ENCODE data around the gene FEN1.

Gene FEN1

DNA sequence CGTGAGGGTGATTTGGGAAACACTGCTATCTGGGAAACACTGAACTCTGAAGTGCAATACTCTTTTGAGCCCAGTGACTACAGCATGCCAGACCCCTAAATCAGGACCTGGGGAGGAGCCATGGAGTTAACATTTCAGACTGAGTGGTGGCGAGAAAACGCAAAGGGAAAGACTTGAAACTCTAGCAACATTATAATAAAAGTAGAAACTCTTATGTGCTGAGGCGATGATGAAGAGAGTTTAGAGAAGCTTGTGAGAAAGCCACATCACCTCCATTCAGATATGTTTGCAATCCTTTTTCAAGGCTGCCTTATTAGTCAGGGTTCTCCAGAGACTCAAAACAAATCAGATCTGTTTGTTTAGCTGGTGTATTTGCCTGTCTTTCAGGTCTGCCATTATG, 1.9 kb downstream of the FEN1 start:
- no peak for DNase-seq (ENCODE audit: low spot score)

DNA sequence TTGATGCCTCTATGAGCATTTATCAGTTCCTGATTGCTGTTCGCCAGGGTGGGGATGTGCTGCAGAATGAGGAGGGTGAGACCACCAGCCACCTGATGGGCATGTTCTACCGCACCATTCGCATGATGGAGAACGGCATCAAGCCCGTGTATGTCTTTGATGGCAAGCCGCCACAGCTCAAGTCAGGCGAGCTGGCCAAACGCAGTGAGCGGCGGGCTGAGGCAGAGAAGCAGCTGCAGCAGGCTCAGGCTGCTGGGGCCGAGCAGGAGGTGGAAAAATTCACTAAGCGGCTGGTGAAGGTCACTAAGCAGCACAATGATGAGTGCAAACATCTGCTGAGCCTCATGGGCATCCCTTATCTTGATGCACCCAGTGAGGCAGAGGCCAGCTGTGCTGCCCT, 2.7 kb downstream of the FEN1 start:
- no peak for DNase-seq (ENCODE audit: low spot score)

DNA sequence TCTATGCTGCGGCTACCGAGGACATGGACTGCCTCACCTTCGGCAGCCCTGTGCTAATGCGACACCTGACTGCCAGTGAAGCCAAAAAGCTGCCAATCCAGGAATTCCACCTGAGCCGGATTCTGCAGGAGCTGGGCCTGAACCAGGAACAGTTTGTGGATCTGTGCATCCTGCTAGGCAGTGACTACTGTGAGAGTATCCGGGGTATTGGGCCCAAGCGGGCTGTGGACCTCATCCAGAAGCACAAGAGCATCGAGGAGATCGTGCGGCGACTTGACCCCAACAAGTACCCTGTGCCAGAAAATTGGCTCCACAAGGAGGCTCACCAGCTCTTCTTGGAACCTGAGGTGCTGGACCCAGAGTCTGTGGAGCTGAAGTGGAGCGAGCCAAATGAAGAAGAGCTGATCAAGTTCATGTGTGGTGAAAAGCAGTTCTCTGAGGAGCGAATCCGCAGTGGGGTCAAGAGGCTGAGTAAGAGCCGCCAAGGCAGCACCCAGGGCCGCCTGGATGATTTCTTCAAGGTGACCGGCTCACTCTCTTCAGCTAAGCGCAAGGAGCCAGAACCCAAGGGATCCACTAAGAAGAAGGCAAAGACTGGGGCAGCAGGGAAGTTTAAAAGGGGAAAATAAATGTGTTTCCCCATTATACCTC, 3.3 kb downstream of the FEN1 start:
- DNase-seq (ENCODE audit: low spot score): no peak

DNA sequence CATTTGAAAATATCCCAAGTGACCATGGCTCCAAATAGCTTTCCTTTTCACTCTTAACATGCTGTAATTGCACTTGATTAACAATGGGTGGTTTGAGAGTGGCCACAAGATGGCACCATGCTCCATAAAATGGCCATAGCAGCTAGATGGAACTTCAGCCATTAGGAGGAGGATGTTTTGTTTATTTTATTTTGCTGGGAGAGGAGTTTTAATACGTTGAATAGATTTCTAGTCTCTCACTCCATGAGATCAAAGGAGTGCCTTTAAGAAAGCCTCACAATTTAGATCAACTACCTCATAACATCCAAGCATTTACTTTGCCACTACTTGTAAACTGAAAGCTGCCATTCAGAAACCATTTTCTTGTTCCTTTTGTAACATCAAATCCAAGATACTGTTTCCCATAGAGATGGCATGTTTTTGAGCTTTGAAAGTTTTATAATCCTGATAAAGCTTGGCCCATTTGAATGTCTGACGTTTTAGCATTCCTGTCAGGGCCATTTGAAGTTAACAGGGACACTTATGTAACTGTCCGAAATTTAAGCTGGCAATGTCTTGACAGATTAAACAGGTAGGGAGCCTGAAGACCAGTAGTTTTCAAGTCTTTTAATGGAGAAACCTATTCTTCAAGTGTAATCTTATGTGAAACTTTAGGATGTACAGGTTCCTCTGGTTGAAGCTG, 4.7 kb downstream of the FEN1 start:
- DNase-seq (ENCODE audit: low spot score): peak; percentile 74

DNA sequence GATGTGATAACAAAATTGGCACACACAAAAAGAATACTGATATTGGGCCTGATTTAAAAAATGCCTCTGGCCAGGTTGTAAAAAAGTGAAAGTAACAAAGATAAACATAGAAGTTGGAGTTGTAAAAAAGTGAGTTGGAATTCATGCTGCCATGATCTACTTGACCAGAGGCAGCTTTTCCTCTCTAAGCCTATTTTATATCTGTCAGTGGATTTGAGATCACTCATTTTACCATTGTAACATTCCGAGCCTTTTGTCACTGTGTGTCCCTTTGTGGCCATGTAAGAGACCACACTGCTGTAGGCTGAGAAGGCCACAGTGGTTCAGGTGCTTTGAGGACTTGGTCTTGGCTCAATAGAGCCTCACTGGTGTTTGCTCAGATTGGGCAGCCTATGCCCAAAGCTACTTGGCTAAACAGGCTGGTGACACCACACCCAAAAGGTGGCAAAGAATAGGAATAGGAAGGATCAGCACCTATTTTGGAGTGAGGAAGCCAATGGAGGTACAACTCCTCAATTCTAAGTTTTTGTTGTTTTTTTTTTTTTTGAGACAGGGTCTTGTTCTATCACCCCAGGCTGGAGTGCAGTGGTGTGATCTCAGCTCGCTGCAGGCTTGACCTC, 7.1 kb downstream of the FEN1 start:
- no peak for DNase-seq (ENCODE audit: low spot score)

DNA sequence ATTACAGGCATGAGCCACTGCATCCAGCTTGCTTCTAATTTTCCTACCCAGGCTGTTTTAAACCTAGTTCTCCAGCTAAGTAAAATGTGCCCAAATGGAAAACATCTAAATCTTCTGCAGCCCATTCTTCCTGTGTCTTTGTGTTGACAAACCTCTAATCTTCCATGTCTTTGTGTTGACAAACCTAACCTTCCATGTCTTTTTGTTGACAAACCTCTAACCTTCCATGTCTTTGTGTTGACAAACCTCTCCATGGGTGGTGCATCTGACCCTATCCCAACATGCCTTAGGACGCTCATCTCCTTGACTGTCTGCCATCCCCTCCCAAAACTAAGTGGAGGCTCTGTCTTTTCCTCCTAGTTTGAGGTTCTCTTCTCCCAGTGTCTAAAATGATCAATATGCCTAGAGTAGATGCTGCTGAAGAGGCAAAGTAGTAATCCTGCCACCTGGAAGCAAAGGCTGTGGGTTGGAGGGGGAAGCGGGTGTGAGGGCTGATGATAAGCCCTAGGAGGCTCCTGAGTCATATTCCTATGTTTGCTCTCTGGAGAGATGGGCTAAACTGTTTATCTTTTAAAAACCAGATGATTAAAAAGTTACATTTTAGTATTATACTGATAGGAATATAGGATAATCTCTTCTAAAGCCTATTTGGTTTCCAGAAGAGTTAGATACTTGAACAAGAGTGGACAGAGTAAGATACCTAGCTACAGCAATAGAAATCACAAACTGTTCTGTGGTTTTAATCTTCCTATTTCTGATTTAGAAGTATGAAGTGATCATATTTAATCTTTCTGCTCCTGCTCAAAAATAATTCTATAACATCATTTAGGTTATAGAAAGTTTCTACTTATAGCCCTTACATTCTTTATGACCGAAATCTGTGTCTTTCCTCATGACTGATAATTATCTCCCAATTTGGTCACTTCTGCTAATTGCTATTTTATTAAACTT, 7.9 kb downstream of the FEN1 start:
- no peak for DNase-seq (ENCODE audit: low spot score)

DNA sequence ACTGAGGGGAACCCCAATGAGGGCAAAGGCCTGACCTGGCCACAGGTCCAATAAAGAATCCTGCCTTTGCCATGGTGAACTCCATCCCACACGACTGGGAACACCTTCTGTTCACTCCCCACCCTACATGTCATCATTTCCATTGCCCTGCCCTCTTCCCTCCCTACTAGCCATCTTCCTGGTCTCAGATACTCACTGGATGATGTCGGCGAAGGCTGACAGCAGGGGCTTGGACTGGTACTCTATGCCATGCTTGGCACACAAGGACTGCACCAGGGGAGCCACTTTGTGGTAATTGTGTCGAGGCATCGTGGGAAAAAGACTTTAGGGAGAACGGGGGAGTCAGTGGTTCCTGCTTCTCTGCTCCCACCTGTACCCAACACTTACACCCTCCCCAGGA, 9.9 kb downstream of the FEN1 start:
- no peak for DNase-seq (ENCODE audit: low spot score)

DNA sequence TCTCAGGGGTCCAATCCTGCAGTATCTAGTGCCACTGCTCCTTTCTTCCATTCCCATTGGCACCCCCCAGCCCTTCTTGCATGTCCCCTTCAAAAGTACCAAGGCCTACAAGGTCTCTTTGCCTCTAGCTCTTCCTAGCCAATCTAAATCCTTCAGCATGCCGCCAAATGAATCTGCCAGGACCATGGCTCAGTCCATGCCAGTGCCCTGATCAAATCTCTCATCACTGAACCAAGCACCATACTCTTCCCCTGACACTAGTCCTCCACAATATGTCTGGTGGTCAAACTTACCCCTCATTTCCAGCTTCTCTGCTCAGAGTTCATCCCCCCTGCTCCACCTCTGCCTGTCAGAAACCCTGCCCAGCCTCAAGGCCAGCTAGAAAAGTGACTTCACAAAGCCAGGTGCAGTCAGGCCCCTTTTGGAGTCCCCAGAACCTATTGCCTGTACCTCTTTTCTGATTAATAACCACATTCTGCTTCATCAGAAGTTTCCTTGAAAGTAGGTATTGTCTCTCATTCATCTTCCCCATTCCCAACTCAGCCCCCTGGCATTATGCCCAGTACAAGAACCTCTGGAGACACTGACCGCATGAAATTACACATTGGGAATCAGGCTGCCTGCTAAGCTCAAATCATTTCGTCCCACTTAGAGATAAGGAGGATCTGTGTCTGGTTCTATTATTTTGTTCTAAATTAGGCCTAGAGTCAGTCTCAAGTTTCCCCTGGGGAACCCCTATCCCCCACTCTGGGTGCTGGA, 11.4 kb downstream of the FEN1 start:
- DNase-seq (ENCODE audit: low spot score): no peak

DNA sequence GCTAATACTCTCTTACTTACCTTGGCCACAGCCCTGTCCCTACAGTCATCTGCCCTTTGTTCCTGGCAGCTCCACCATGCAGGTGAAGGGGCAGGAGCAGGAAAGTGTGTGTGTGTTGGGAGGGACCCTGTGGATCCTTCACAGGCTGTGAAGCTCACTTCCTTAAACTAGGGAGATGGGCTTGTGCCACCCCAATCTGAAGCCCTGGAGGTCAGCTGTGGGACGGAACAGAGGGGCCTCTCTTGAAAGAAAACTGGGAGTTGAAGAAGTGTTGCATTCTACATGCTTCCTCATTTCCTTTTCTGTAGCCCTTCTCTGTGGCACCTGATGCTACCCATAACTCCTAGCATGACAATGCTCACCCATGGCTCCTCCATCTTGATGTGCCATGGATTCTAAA, 12.4 kb downstream of the FEN1 start:
- DNase-seq (ENCODE audit: low spot score): no peak

DNA sequence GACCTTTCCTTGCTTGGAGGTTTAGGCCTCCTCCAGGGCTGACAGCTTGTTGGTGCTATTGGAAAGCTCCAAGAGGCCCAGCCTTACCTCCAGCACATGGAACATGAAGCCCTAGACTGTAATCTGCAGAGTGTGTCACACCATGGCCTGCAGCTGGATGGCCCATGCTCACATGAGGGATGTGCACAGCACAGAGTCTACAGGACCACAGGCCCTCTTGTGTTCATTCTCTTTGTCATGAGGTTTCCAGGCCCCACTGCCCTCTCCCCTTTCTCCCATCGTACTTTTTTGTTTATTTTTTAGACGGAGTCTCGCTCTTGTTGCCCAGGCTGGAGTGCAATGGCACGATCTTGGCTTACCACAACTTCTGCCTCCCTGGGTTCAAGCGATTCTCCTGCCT, 14.1 kb downstream of the FEN1 start:
- DNase-seq (ENCODE audit: low spot score): no peak

DNA sequence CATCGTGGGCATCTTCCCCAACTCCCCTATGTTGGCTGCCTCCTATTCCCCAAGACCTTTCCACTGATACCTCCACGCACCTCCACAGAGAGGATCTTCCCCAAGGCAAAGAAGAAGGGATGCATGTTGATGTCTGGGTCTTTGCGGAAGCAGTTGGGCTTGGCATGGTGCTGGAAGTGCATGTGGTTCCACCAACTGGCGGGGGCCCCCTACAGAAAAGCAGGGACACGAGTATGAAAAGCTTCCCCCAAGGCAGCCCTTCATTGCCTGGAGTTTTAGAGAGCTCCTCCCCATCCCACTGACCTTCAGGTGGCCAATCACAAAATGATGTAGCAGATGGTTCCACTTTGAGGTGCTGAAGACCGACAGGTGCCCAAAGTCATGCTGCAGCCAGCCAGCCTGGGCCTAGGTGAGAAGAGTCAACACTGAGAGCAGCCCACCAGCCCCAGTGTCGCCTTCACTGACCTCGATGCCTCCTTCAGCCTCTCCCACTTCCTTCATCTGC, 18.0 kb downstream of the FEN1 start:
- DNase-seq (ENCODE audit: low spot score): no peak

DNA sequence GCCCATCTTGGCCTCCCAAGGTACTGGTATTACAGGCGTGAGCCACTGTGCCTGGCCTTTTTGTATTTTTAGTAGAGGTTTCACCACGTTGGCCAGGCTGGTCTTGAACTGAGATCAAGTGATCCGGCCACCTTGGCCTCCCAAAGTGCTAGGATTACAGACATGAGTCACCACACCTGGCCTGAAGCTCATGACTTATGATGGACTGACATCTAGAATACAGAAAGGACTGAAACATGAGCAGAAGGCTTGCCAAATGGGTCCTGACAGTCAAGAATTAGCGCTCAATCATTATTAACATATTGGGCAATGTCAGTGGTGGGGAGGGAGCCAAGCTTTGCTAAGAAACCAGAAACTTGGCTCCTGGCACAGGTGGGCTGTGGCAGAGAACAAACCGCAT, 19.1 kb downstream of the FEN1 start:
- no peak for DNase-seq (ENCODE audit: low spot score)

DNA sequence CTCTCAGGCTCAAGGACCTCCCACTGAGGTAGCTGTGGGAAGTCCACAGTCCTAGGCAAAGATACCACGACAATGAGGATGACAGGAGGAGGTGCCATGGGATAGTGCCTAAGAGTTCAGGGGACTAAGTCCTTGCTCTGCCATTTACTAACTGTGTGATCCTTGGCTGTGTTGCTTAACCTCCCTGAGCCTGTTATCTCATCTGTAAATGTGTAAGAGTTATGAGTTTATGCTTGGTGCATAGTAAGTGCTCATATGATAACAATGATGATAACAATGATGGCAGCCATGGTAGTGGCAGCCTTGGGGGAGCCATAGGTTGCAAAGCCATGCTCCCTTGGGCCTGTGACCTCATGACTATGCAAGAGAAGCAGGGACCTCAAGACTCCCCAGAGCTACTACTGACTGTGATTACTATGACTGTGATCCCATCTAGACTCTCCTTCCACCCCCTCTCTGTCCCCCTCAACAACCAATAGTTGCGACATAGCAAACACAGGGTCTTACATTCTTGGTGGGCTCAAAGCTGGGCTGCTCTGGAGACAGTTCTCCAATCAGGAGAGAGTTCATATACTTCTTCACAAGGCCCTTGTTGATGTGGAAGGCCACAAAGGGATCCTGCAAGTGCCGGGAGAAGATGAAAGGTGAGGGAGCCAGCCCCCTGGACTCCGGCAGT, 20.2 kb downstream of the FEN1 start:
- DNase-seq (ENCODE audit: low spot score): no peak

DNA sequence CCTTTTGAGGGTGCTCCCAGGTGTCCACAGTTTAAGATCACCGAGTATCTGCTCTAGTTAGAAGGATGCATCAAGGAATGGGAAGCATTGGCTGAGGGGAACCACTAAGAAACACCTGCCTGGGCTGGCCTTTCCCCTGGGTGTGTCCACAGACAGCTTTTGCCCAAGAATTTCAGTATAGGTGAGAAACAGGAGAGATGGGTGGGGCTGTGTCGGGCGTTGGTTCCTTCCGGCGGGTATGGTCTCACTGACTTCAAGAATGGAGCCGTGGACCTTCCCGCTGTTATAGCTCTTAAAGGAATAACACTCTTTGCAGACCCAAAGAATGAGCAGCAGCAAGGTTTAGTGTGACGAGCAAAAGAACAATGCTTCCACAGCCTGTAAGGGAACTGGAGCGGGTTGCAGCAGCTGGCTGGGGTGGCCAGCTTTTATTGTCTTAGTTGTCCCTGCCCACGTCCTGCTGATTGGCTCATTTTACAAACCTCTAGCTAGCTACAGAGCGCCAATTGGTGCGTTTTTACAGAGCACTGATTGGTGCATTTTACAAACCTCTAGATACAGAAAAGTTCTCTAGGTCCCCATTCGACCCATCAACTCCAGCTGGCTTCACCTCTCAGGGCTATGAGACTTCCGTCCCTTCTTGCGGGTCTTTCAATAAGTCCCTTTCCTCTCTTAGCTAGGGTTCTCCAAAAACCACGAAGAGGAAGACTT, 21.7 kb downstream of the FEN1 start:
- peak; percentile 30 for DNase-seq (ENCODE audit: low spot score)

DNA sequence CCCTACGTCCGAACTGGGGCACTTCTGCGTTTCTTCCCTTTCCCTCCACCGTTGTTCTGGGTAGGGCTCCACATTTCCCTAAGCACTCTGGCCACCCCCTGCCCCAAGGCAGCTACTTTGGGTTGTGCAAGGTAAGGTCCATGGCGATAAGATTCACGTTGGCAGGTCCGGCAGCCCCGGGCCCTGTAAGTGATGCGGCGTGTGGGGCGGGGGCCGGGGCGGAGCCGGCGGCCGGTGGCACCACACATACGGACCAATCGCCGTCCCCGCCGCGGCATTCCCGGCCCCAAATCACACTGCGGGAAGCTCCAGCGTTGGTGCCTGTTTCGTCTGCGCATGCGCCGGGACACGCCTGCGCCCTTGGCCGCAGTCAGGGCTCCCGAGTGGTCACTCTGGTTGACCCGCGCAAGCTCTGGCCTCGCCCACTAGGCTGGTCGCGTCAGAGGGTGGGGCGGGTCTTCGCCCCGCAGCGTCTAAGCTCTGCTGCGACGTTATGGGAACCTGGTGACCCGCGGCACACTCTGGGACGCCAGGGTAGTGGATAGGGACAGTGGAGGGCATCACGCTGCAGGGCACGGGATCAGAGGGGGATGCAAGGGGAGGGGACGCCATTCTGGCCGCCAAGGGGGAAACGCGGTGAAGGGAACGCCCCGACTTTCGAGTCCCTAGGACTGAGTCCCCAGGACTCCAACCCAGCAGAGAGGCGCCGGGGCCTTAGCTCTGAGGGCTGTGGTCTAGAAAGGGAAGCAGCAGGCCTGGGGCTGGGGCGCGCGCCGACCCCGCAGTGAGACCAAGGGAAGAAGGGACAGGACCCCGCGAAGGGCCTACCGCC, 22.5 kb downstream of the FEN1 start:
- DNase-seq (ENCODE audit: low spot score): peak; percentile 99

DNA sequence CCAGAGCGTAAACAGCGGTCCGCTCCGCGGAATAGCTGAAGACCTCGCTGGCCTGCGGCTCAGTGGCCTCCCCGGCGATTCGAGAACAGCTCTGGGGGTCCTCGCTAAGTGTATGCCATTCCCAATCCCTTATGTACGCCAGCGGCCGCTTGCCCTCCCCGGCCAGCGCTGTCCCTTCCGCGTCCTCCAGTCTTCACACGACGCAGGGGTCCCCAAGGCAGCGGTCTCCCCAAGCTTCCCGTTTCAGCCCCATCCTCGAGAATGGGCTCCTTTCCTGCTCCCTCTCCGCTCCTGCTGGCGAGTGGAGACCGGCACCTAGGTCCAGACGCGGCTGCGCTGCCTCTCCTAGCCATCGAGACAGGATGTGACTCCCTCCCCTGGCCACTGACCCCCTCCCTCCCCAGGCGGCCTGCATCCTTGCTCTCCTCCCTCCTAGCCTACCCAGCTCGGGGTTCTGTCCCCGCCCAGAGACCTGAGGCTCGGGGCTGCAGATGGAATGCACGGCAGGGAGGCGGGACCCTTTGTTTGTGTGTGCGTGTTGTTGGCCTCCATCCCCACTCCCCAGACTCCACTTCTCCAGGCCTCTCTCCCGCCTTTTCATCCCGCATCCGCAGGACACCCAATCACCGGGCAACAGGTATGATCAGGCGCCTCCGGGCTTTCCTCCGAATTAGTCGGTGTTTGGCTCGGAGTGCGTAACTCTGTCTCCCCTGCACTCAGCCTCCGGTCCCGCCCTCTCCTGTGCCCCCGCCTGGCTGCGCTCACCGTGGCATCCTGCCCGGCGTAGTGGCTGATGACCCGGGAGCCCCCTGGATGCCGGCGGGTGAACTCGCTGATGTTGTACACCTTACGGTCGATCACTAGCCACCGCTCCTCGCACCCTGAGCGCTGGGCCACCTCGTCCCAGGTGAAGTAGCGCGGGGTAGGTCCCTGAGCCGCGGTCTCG, 23.4 kb downstream of the FEN1 start:
- DNase-seq (ENCODE audit: low spot score): peak; percentile 85

DNA sequence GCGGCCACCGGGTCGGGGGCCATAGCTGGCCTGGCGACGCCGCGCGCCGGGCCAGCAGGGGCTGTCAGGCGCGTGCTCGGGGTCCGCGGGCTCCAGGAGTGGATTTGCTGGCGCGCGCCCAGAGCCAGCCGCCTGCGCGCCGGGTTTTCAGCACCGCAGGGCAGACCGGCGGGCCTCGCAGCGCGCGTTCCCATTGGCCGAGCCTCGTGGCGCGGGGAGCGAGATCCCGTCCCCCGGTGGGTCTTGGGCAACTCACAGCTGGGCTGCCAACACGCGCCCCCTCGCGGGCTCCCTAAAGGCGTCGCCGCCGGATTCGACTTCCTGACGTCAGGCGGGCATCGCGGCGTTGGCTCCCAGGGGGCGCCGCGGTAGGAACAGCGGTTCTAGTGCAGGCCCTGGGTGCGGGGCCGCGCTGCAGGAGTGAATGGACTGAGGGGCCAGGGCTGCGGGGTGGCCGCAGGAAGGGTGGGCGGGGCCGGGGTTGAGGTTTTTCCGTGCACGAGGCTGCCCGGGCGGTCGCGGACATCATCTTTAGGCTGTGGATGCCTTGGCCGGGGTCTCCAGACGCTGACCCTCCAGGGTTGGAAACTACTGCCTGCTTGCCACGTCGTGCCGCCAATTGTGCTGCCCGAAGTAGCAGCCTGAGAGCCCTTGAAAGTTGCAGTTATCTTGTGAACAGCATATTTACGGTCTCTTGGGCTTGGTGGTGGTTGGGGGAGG, 24.2 kb downstream of the FEN1 start, which contains the start of gene FADS1:
Gene FADS1 (minus strand): TSS at position 268 of the 720 bp plus-strand sequence. CDS start 74 bp downstream, at position 194.
- DNase-seq (ENCODE audit: low spot score): peak; percentile 90

All from kidney capillary endothelial cell (primary cell).